NCI-H1436 treated with DMSO at 0.1 percent for 48 hours (cell line): ENCODE results near the gene SPZ1.
"Not testable (repeated sequence)": the region's sequence is repeated elsewhere in the genome, so short reads cannot be mapped to it uniquely, and the experiment has no call there.

Source experiments
- DNase-seq: peaks from one replicate; lab custom pipeline; 2025; lab: John Stamatoyannopoulos, UW

Gene SPZ1

DNA sequence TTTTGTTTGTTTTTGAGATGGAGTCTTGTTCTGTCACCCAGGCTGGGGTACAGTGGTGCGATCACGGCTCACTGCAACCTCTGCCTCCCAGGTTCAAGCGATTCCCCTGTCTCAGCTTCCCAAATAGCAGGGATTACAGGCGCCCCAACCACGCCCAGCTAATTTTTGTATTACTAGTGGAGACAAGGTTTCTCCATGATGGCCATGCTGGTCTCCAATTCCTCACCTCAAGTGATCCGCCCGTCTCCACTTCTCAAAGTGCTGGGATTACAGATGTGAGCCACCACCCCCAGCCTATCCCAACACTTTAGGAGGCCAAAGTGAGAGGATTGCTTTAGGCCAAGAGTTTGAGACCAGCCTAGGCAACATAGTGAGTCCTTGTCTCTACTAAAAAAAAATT, 19.3 kb downstream of the SPZ1 start:
- no peak for DNase-seq

DNA sequence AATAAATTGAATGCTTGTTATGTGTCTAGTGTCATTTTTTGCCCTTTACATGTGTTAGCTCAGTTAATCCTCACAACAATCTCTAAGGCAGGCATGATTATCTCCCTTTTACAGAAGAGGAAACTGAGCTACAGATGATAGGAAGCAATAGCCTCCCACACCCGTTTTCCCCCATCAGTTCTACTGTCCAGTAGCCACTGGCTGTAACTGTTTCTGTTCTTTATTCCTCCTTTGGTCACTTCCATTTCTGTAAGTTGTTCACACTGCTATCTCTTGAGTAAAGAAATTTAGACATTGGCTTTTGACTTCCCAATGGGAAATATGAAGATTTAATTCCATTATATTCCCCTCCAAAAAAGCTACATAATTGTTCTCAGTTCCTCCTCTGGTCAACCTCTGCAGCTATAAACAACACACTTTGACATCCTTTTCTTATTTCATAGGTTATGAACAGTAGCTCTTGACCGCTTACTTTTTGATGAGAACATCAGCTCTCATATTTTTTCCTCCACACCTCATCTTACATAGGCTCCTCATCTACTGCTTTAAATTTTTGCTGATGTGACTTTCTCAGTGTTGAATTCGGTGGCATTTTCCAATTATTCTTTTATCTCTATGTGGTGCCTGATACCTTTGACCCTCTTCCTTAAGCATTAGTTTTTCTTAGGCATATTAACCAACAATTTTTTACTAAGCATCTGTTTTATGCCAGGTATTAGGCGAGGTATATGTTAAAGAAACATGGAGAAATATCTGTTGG, 21.4 kb downstream of the SPZ1 start:
- DNase-seq = no peak

DNA sequence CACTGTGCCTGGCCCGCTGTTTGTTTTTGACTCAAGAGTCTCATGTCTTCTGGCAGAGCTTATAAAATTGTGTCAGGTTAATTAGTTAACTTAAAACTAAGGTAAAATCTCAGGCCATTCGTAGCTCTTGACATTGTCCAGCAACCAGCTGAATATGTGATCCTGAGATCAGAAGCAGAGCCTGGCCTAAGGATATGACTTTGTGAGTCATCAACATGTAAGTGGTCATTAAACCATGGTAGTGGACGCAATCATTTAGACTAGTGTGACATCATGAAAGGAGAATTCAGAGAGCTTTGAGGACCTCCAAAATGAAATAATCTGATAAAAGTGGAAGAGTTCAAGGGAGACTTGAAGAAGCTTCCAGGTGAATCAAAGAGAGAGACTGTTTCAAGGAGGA, 23.3 kb downstream of the SPZ1 start:
- no peak for DNase-seq

DNA sequence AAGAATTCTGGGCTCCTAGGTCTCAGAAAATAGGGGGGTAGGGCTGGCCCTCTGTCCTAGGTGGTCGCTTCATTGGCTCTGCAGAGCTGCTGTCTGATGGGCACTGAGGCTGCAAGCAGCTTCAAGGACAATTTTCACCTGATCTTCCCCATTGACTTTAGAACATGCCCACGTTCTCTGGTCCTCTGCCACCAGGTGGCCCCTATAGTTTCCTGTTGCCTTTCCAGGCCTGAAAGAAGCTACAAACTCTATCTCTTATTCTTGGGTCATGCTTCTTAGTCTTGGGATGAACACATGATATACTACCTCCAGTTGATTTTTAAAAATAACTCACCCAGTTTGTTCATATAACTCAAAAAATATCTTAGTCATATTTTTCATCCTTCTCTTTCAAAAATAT, 26.3 kb downstream of the SPZ1 start:
- DNase-seq = no peak

DNA sequence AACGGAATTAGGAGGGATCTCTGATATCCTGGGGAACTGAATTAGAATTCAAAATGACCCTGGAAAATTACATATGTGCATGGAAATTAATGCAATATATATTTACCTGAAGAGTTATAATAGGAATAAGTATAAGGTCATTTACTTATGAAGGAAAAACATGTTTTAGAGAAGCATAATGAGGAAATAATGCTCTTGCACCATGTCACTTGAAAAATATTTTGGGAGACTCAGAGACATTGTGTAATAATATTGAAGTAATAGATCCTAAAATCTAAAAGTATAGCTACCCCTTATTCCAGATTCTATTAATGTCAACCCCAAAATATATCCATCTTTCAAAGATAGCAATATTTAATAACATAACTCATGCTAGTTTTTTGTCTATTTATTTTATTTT, 28.4 kb downstream of the SPZ1 start:
- DNase-seq = no peak

DNA sequence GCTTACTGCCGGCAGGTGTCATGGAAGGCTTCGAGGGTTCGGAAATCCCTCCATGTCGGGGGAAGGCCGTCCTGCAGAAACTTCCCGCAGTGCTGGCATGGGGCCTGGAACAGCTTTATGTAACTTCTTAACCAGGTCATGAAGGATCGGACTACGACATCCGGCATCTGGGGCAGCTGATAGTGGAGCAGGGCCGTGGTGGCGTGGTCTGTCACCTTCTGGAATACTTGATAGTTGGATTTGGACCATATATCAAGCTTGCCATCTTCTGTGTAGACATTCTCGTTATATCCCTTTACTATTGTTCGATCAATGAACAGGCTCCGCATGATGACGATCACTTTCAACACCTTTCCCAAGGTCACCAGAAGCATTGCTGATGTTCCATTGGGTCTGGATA, 31.2 kb downstream of the SPZ1 start:
- not testable (repeated sequence) for DNase-seq

DNA sequence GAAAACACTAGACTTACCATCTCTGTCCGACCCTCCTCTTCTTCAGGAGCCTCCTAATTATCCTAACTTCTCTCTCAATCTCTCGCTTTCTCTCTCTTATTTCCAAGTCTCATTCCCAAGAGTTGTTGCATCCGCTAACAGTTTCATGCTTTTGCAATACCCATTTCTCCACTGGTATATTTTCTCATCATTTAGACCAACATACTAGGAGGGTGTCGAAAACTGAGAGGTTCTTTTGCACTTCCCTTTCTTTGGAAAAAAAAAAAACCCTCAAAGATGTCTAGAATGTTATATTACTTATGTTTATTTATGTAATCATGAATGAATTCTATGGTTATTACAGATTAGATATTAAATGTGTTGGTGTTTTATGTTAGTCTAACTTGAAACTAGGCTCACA, 35.9 kb downstream of the SPZ1 start:
- no peak for DNase-seq

DNA sequence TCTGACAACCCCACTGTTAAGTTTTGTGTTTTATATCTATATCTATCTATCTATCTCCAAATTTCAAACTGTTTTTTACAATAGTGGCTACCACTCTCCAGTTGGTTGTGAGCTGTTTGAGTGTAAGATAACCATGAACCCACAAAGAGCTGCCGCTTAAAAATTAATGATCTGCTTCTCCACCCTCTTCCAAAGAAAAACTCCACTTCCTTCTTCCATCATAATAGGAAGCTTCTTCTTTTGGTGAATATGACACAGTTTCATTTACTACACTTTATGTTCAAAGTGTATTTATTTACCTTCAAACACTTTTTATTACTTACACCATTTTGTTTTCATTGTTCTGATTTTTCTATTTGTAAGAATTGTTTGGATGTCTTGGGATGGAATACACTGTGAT, 37.9 kb downstream of the SPZ1 start:
- no peak for DNase-seq

DNA sequence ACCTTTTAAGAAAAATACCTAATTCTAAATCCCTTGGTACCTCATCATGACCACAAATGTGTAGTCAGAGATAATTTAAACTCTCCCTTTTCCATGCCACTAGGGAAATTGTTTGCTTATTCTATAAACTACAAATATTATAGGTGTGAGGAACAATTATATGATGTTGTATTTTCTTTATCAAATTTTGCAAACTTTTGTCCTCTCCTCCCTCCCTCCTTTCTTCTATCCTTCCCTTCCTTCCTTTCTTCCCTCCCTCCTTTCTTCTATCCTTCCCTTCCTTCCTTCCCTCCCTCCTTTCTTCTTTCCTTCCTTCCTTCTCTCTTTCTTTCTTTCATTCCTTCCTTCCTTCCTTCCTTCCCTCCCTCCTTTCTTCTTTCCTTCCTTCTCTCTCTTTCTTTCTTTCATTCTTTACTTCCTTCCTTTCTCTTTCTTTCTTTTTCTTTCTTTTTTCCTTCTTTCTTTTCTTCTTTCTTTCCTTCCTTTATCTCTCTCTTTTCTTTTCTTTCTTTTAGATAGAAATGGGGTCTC, 41.2 kb downstream of the SPZ1 start:
- DNase-seq = no peak

DNA sequence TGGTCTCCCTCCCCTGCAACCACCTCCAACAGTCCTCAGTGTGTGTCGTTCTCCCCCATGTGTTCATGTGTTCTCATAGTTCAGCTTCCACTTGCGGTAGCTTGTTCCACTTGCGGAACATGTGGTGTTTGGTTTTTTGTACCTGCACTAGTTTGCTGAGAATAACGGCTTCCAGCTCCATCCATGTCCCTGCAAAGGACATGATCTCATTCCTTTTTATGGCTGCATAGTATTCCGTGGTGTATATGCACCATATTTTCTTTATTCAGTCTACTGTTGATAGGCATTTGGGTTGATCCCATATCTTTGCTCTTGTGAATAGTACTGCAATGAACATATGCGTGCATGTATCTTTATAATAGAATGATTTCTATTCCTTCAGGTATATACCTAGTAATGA, 45.1 kb downstream of the SPZ1 start:
- DNase-seq = no peak

DNA sequence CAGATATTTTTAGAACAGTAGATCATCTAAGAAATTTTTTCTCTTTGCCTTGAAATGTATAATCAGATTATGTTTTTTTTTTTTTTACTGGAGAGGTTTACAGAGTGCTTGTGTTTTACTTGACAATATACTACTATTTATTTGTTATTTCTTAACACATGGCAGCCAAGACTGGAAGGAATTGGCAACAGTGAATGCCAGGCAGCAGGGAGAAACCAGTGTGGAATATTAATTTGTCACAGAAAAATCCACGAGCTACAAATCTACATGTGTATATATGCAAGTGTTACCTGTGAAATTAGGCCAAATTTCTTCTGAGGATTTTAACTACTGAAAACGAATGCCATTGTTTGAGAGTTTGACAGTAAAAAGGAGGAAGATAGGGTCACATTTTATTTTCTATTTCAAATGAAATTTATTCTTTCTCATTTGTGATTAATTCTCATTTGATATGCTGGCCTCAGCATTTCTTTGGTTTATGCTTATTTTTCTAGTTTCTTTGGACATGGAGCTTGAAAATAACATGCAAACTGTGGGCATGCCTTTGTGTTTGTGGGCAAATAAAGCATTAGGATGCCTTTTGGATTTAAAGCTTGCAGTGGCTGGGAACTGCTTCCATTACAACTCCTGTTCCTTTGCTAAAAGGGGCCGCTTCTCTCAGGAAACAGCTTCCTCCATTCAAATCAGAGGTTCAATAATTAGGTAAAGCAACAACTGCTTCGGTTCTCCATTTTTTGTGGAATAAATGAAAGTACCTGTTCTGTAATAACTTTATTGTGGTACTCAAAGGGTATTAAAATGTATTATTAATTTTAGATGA, 49.1 kb downstream of the SPZ1 start:
- DNase-seq = no peak

DNA sequence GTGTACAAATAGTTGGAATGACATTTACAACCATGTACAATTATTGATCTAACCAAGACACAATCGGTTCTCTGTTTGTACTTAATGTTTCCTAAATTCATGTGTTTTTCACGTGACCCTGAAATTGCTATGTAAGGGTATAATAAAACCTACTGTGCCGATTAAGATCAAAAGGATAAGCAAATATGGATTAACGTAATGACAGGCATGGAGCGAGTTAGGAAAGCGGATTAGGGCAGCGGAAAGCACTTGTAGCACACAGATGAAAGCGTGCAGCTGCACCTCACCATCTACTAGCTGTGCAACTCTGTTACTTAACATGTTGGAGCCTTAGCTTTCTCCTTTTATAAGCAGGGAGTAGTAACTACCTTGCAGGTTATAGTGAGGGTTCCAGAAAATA, 49.7 kb downstream of the SPZ1 start:
- DNase-seq = no peak

DNA sequence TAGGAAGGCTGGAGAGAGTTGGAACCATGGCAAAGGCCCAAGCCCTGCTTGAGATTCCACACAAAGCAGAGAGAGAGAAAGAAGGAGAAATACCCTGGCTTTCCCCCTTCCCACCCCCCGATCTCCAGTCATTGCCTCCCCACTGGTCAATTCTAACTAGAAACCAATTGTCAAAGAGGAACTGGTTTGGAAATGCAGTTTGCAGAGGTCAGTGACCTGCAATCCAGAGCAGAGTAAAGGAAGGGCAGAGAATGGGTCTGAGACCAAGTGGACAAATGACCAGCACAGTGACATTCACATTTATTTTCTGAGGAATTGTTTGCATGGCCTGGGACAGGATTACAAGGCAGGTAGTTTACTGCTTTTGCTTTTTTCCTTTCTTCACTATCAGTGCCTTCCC, 50.6 kb downstream of the SPZ1 start:
- no peak for DNase-seq
